Left kidney (tissue), 8 donors: ENCODE results near the gene EFCAB7. TPM values are rescaled to one million over a fixed set of nuclear protein-coding genes. Genes with fewer than 3 reads are reported as not detected.
A peak's percentile ranks its signal among the peaks of the same experiment; 100 is the strongest.

Source experiments
- DNase-seq: peaks from one replicate; pipeline ENCODE4 v3.0.0-alpha.2; 2013
- long read RNA-seq, 8 donors: transcript quantifications; one replicate each; lab custom pipeline, GENCODE V29; 2026
- polyA plus RNA-seq: library from polyadenylated mRNA; unstranded; fragments of 120-200 nt; gene quantifications from one replicate; pipeline ENCODE4 v1.2.1, GENCODE V29; 2013; ENCODE audit not compliant: insufficient read length

Gene EFCAB7
- polyA plus RNA-seq = 27.5 TPM
- long read RNA-seq, donor 1, partial matches to known transcripts = 0 of 2 reads
- long read RNA-seq, donor 1, other reads (novel, unspliced or antisense) = 0 of 2 reads
- long read RNA-seq, donor 2, partial matches to known transcripts = 0 of 1 reads
- long read RNA-seq, donor 2, other reads (novel, unspliced or antisense) = 0 of 1 reads
- long read RNA-seq, donor 3, partial matches to known transcripts = 0 of 2 reads
- long read RNA-seq, donor 3, other reads (novel, unspliced or antisense) = 0 of 2 reads
- long read RNA-seq, donor 4 = 0 reads
- long read RNA-seq, donor 5, transcript EFCAB7-201 (14 exons, 2,313 nt) = major isoform, 8 of 8 reads
- long read RNA-seq, donor 5, partial matches to known transcripts = 0 of 8 reads
- long read RNA-seq, donor 5, other reads (novel, unspliced or antisense) = 0 of 8 reads
- long read RNA-seq, donor 6 = 0 reads
- long read RNA-seq, donor 7, partial matches to known transcripts = 0 of 3 reads
- long read RNA-seq, donor 7, other reads (novel, unspliced or antisense) = 0 of 3 reads
- long read RNA-seq, donor 8, partial matches to known transcripts = 0 of 3 reads
- long read RNA-seq, donor 8, other reads (novel, unspliced or antisense) = 0 of 3 reads

DNA sequence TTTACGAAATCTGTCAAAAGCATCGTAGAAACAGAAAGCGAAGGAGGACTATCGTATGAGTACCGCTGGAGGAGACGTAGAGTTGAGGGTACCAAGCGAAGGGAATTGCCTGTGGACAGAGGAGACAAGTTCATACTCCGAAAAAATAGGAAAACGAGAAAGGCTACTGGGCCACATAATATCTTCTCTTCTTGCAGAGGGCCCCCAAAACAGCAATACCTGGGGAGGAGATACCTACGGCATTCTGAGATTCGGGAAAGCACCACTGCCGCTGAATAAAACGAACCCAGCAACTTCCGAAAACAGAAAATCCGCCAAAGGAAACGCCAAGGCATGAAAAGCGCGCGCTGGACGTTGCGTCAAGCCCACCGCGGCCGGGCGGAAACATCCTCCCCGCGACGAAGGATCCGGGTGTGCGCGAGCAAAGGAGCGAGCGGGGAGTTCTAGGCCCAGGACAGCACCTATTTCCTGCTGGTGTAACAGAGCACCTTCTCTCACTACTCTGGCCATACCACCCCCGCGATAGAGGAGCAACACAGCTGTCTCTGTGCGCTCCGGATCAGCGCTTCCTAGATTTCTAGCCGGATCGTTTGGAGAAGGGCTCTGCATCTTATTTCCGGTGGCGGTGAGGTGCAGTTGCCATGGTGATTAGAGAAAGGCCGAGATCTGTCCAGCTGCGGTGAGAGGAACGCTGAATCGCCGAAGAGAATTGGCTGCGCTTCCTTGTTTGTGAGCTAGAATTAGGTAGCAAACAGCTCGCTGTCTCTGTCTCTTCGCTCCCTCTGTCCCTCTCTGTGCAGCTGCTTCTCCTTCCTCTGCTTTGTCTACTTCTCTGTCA lies at the start of gene EFCAB7, which contains the start of gene ITGB3BP:
Gene EFCAB7, plus strand, starts transcription at position 635 of the 838 bp plus-strand sequence. CDS start 2,048 bp downstream, outside the sequence.
Gene ITGB3BP, minus strand, starts transcription at position 335 of the 838 bp plus-strand sequence. Its CDS starts 92 bp downstream, at position 243.
- peak; percentile 90 for DNase-seq

DNA sequence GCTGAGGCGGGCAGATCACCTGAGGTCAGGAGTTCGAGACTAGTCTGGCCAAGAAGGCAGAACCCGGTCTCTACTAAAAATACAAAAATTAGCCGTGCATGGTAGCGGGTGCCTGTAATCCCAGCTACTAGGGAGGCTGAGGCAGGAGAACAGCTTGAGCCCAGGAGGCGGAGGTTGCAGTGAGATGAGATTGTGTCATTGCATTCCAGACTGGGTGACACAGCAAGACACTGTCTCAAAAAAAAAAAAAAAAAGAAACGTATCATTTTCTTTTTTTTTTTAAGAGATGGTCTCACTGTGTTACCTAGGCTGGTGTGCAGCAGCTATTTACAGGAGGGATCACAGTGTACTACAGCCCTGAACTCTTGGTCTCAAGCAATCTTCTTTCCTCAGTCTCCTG lies 47.6 kb upstream of the EFCAB7 start:
- DNase-seq = no peak

DNA sequence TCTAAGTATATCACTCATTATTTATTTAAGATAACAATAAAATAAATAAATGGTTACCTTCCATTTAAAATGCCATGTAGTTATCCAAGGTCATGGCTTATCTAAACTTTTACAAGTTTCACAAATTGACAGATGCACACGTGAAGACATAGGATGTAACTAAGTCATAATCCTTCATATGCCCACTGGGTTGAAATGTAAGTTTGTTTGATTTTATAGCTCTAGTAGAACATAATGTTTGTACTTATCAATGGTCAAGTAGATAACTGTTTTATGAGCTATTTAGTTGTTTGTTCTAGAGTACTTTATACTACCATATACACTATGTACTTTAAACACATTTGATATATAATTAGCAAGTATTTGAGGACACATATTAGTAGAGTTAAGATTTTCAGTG lies 43.3 kb upstream of the EFCAB7 start:
- DNase-seq = no peak

GRCh38 chr1:63486629-63487028 lies 36.7 kb upstream of the EFCAB7 start:
- no peak for DNase-seq

GRCh38 chr1:63487336-63488065 lies 35.8 kb upstream of the EFCAB7 start:
- DNase-seq = no peak

GRCh38 chr1:63497577-63497976 lies 25.7 kb upstream of the EFCAB7 start:
- DNase-seq = no peak

DNA sequence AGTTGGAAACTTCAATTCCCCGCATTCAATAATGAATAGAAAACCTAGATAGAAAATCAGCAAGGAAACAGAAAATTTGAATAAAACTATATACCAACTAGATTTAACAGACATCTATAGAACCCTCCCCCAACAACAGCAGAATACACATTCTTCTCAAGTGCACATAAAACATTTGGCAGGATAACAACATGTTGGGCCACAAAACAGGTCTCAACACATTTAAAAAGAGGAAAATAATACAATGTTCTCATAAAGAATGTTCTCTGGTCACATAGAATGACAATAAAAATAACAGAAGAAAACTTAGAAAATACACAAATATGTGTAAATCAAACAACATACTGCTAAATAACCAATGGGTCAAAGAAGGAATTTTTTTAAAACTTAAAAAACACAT lies 25.2 kb upstream of the EFCAB7 start:
- DNase-seq = no peak

- no peak for DNase-seq
These were observed 22.1 kb upstream of the EFCAB7 start for GRCh38 chr1:63501256-63501655.

GRCh38 chr1:63506782-63507181 lies 16.5 kb upstream of the EFCAB7 start:
- no peak for DNase-seq

DNA sequence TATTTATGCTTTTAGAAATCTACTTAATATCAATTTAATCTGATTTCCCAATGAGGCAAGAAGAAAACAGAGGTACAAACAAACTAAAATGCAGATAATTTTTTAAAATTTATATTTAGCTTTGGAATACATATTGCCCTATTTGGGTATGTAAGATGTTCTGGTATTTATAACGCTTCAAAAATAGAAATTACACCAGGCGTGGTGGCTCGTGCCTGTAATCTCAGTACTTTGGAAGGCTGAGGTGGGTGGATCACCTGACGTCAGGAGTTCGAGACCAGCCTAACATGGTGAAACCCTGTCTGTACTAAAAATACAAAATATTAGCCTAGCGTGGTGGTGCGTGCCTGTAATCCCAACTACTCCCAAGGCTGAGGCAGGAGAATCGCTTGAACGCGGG lies 13.6 kb upstream of the EFCAB7 start:
- no peak for DNase-seq

DNA sequence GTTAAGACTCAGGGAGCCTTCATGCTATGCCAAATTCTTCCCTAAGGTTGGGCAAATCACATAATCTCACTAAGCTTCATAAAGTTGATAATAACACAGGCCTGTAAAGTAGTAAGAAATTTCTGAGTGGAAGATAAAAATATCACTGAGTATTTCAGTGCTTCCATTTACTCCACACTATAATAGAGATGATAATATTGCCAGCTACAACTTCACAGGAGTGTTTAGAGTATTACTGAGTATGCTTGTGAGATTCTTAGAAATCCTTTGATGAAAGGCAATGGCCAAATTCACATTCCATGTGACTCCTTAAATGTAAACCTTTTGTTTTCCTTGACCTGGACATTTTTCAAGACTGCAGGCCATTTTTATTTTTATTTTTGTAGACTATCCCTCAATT lies 10.7 kb upstream of the EFCAB7 start:
- DNase-seq = no peak

- DNase-seq = no peak
These were observed 6.7 kb upstream of the EFCAB7 start for GRCh38 chr1:63516629-63517028.

- DNase-seq = no peak
These were observed 413 bp downstream of the EFCAB7 start for GRCh38 chr1:63523738-63524137.

DNA sequence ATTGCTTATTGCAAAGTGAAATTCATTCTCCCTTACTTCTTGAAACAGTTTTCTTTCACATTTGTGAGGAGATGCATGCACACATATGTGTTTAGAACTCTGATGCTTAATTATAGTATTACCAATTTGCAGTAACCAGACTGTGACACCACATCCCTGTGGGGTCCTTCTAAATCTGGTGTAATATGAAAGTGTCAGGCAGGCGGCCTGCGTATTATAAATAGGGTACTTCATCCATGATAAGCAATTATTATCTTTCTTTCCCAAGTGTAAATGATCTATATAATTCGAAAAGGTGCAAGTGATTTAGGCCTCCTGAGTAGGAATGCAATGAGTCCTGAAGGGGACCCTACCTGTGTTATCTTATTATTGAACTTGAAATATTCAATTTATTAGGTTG lies 876 bp downstream of the EFCAB7 start:
- no peak for DNase-seq

GRCh38 chr1:63532727-63533126 lies 9.4 kb downstream of the EFCAB7 start:
- DNase-seq = no peak

- DNase-seq = no peak
These were observed 10.6 kb downstream of the EFCAB7 start for GRCh38 chr1:63533931-63534330.

DNA sequence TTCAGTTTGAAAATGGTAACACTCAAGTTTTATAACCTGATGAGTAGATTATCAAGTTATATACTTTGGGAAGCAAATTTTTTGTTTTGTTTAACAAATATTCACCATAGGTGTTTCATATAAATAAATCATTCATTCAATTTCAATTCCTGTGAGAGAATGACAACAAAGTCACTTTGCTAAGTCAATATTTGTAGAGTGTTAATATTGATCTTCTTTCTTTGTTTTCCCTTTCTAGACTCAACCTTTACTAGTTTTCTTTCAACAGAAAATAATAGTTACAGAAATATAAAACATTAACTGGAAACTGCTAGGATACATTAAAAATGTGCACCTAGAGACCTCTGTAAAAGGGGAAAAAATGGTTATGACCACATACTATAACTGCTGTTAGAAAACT lies 11.1 kb downstream of the EFCAB7 start:
- DNase-seq = no peak

DNA sequence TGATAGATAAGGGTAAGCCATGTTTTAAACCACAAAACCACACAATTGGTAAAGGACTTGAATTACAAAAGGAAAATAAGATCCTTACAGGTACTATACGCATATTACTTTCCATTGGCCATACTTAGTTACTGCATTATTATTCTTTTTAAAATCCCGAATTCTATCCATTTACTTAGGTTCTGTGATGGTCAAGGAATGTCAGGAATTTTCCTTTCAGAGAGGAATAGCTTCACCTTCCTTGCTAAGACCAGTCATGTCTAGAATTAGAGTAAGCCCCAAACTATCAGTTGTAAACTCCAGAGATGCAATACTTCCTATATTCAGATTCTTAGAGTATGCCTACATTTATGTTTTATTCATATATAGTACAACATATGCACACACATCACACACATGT lies 13.7 kb downstream of the EFCAB7 start:
- DNase-seq = no peak

DNA sequence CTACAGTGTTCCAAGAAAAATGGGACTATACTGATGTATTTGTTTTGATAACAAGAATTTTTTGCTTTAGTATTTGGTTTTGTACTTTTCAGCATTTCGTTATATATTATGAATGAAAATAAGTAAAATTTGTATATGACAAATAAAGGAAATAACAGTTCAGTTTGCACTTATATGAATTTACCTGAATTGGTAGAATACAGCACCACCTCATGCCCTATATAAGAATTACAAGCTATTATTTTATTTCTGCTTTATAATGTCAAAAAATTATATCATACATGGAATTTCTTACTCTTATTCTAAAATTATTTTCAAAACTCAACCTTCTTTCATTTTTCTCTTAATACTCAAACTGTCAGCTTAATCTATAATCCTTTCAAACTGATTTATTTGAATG lies 14.6 kb downstream of the EFCAB7 start:
- DNase-seq = no peak

- no peak for DNase-seq
These were observed 22.5 kb downstream of the EFCAB7 start for GRCh38 chr1:63545780-63546179.

DNA sequence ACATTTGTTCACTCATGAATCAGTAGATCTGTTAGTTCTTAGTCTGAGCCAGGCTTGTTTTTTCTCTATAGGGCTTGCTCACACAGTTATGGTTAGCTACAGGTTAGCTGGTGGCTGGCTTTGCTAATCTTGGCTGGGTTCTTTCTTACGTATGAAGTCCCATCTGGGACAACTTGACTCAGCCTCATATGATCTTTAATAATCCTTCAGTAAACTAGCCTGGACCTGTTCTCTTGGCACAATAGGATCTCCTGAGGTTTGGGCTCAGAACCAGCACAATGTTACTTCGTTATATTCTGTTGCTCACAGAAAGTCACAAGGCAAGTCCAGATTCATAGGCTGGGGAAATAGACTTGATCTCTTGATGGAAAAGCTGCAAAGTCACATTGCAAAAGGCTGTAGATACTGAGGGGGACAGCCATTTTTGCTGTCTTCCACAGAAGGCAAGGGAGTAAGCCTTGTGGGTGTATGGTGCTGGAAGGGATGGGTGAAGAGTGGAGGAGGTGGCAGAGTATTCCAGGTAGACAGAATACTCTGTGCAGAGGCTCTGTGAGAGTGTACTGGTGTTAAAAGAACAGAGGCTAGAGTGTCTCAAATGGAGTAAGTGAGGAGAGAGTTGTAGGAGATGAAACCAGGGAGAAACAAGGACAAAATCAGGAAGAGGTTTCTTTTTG lies 24.4 kb downstream of the EFCAB7 start:
- no peak for DNase-seq
